MM.1S (cell line): ENCODE data around the gene ZNF548.

Experiments
- EZH2 ChIP-seq: fragments of 300-600 bp; sonication (generic); optimal IDR thresholded peaks from 2 replicates; pipeline ENCODE3; 2017; ENCODE audit warnings: low read depth, mild to moderate bottlenecking, antibody characterized with exemption, low read length, mixed read lengths
- EZH2phosphoT487 ChIP-seq: fragments of 300-600 bp; sonication (generic); IDR thresholded peaks from 2 replicates; pipeline ENCODE4 v1.6.1; 2018; ENCODE audit warnings: antibody characterized with exemption, low read length
- TF ChIP-seq, protein P1 (sequence below): fragments of 300-600 bp; sonication (generic); IDR thresholded peaks from 2 replicates; pipeline ENCODE4 v1.5.1; 2016; ENCODE audit warnings: antibody characterized with exemption, low read length, mixed read lengths

DNA sequence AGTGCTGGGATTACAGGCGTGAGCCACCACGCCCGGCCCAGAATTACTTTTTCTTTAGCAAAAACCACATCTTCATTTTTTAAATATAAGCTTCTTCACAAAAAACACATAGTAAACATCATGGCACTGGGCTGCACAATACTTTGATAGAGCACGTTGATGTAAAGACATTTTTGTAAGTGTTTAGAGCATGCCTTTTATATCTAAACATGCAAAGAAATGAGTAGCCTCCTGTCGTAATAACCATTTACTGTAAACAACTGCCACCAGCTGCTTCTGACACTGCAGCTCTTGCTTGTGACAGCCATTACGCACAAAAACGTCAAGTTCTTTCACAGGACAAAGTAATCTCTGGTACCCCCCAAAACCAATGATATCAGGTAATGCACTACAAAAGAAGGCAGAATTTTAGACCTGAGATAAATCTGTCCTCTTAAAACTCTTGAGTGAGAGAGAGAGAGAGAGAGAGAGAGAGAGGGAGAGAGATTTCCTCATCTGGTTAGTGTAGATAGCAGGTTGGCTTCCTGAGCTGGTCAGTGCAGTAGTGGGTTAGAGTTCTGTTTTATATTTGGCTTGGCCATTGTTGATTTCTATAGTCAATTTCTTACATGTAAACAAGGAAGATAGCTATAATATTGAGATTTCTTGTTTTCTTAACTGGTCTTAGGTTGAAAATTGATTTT, 6.7 kb upstream of the ZNF548 start:
- TF ChIP-seq, protein P1, sequence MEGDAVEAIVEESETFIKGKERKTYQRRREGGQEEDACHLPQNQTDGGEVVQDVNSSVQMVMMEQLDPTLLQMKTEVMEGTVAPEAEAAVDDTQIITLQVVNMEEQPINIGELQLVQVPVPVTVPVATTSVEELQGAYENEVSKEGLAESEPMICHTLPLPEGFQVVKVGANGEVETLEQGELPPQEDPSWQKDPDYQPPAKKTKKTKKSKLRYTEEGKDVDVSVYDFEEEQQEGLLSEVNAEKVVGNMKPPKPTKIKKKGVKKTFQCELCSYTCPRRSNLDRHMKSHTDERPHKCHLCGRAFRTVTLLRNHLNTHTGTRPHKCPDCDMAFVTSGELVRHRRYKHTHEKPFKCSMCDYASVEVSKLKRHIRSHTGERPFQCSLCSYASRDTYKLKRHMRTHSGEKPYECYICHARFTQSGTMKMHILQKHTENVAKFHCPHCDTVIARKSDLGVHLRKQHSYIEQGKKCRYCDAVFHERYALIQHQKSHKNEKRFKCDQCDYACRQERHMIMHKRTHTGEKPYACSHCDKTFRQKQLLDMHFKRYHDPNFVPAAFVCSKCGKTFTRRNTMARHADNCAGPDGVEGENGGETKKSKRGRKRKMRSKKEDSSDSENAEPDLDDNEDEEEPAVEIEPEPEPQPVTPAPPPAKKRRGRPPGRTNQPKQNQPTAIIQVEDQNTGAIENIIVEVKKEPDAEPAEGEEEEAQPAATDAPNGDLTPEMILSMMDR: no peak
- TF ChIP-seq EZH2phosphoT487 (no peak), EZH2 (no peak)
